Left lung (tissue), 10 donors: ENCODE data around the gene PREX1. TPM values are rescaled to one million over a fixed set of nuclear protein-coding genes. Genes with fewer than 3 reads are reported as not detected.

Experiments used
- ATAC-seq: fragments of 200-7000 bp; cut with Tn5 transposase; one replicate; pipeline ENCODE4 v1.9.1; 2020; ENCODE audit warnings: moderate library complexity
- DNase-seq, 4 donors: peaks; one replicate each; pipeline ENCODE4 v3.0.0-alpha.2; 2013 to 2020
- H3K27ac ChIP-seq, 2 donors: fragments of 200-600 bp; sonication (generic) in 1 of 2; one replicate each; pipeline versions ENCODE4 v1.5.0 to v1.8.0; 2020 to 2021
- H3K27me3 ChIP-seq, 2 donors: fragments of 200-600 bp; sonication (generic) in 1 of 2; one replicate each; pipeline versions ENCODE4 v1.5.0 to v1.8.0; 2020 to 2021
- H3K36me3 ChIP-seq, 2 donors: fragments of 200-600 bp; sonication (generic) in 1 of 2; one replicate each; pipeline versions ENCODE4 v1.5.0 to v1.8.0; 2020 to 2021
- H3K4me1 ChIP-seq, 2 donors: fragments of 200-600 bp; one replicate each; pipeline ENCODE4 v1.8.0; 2021
- H3K4me3 ChIP-seq, 2 donors: fragments of 200-600 bp; sonication (generic) in 1 of 2; one replicate each; pipeline versions ENCODE4 v1.5.0 to v1.8.0; 2020 to 2021; ENCODE audit warnings: mild to moderate bottlenecking in 1 of 2
- H3K9me3 ChIP-seq, 2 donors: fragments of 200-600 bp; sonication (generic) in 1 of 2; one replicate each; pipeline versions ENCODE4 v1.5.0 to v1.8.0; 2020 to 2021
- intact Hi-C, 2 donors: fragments of 100-400 bp; cut with DNase I; formaldehyde crosslinking; loops; one replicate each; pipeline versions ENCODE4 v1.11.2 to v1.14.2; 2022
- polyA plus RNA-seq, 6 donors: library from polyadenylated mRNA; unstranded; fragments of 120-200 nt; gene quantifications; one replicate each; pipeline ENCODE4 v1.2.1, GENCODE V29; 2013; ENCODE audit not compliant: insufficient read length in 6 of 6
- total RNA-seq, 2 donors: library from RNA; stranded (reverse); fragmentation: NEBNext Ultra II Directional; extraction: Animal tissue kit (Norgen Biotek cat#: 25700); gene quantifications; one replicate each; pipeline ENCODE4 v1.2.1, GENCODE V29; 2021
- TF ChIP-seq, protein P1 (sequence below), 2 donors: fragments of 200-600 bp; sonication (generic) in 1 of 2; IDR thresholded peaks; one replicate each; pipeline versions ENCODE4 v1.5.0 to v1.8.0; 2021; ENCODE audit warnings: antibody characterized with exemption in 2 of 2
- donor health status: DM: no; HTN: yes; CAD: no.
- donor health status: DM: no; HTN: no; CAD: no.

The PREX1 gene
- total and polyA plus RNA-seq, 8 donors: 20.3 to 111 (median 26.1) TPM

DNA sequence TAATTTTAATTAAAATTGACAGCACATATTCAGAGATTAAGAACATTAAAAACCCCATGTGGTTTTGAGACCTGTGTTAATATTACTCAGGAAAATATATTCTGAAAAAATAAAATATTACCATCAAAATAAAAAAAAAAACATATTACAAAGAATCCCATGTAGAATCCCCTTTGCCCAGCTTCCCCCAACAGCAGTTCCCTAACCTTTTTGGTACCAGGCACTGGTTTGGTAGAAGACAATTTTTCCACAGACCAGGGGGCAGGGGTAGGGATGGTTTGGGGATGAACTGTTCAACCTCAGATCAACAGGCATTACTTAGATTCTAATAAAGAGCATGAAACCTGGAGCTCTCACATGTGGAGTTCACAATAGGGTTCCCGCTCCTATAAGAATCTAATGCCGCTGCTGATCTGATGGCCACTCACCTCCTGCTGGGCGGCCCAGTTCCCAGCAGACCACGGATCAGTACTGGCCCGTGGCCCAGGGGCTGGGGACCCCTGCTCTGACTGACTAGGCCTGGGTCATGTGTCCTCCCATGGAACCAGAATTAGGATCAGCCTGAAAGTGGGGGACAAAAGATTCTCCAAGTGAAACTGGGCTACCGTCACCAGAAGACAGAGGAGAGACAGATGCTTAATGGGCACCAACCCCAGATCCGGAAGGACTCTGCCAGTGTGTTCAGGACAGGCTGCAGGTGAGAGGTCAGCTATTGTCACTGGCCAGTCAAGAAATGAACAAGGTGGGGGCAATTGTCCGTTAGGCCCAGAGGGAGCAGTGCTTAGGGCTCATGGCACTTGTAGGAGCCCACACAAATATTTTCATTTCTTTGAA, 235.5 kb downstream of the PREX1 start:
- no peak for ATAC-seq
- H3K9me3 ChIP-seq: no peaks in the 10 kb centered on the region
- no peaks in the 10 kb centered on the region for H3K36me3 ChIP-seq
- TF ChIP-seq, protein P1, sequence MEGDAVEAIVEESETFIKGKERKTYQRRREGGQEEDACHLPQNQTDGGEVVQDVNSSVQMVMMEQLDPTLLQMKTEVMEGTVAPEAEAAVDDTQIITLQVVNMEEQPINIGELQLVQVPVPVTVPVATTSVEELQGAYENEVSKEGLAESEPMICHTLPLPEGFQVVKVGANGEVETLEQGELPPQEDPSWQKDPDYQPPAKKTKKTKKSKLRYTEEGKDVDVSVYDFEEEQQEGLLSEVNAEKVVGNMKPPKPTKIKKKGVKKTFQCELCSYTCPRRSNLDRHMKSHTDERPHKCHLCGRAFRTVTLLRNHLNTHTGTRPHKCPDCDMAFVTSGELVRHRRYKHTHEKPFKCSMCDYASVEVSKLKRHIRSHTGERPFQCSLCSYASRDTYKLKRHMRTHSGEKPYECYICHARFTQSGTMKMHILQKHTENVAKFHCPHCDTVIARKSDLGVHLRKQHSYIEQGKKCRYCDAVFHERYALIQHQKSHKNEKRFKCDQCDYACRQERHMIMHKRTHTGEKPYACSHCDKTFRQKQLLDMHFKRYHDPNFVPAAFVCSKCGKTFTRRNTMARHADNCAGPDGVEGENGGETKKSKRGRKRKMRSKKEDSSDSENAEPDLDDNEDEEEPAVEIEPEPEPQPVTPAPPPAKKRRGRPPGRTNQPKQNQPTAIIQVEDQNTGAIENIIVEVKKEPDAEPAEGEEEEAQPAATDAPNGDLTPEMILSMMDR (IDR thresholded peaks at IDR 0.05): no peak
- H3K27ac ChIP-seq: no peak overlapping the region
- no peak overlapping the region for H3K4me3 ChIP-seq
- H3K4me1 ChIP-seq: no peaks in the 10 kb centered on the region
- DNase-seq: no peak
- peaks cover 0 to 2% of the 10 kb centered on the region in 2 donors for H3K27me3 ChIP-seq
- intact Hi-C loops: no loop called here

DNA sequence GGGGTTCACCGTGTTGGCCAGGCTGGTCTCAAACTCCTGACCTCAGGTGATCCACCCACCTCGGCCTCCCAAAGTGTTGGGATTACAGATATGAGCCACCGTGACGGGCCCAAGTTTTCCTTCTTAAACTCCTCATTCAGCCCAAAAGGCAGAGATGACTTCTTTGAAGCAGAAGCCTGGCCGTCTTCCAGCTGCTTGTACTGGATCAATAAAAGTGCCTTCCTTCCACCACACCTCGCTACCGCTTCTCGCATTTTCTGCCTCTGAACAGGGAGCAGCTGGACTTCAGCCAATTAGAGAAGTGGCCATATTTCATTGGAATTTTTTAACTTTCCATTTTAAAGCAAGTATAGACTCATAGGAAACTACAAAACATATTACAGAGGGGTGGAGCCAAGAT, 241.1 kb downstream of the PREX1 start:
- ATAC-seq (no peak), DNase-seq (no peak)
- Histone ChIP-seq H3K4me1 (no peaks in the 10 kb centered on the region), H3K9me3 (no peaks in the 10 kb centered on the region), H3K27ac (no peak overlapping the region), H3K4me3 (no peak overlapping the region), H3K36me3 (no peaks in the 10 kb centered on the region), H3K27me3 (peaks cover 0 to 55% of the 10 kb centered on the region in 2 donors)
- intact Hi-C loops: no loop called here
- TF ChIP-seq, protein P1 (IDR thresholded peaks at IDR 0.05): no peak

DNA sequence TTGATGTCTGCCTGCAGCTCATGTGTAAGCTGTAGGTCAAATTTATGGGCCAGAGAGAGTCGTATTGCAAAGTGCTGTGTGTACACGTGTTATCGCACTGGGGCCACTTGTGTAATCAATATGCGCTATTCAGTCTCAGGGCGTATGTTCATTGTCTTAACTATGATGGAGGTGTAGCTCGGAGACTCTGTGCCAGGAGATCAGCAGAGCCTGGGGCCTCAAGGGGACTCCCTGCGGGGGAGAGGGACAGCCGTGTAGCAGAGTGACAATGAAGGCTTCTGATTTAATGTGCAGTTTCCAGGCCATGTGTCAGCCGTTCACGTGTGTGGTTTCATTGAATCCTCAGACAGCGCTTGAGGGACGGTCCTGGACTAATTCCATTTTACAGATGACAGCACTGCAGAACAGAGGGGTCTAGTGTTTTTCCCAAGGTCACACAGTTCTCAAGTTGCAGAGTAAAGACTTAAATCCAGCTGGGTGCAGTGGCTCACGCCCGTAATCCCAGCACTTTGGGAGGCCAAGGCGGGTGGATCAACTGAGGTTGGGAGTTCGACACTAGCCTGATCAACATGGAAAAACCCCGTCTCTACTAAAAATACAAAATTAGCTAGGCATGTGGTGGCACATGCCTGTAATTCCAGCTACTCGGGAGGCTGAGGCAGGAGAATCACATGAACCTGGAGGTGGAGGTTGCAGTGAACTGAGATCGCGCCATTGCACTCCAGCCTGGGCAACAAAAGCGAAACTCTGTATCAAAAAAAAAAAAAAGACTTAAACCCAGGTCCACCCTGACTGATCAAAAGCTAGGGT, 242.5 kb downstream of the PREX1 start:
- no peak overlapping the region for H3K27ac ChIP-seq
- intact Hi-C loops: no loop called here
- H3K4me3 ChIP-seq: no peak overlapping the region
- ATAC-seq (no peak), DNase-seq (no peak)
- H3K4me1 ChIP-seq: no peaks in the 10 kb centered on the region
- no peaks in the 10 kb centered on the region for H3K36me3 ChIP-seq
- H3K27me3 ChIP-seq: peaks cover 0 to 69% of the 10 kb centered on the region in 2 donors
- TF ChIP-seq, protein P1 (IDR thresholded peaks at IDR 0.05): no peak
- H3K9me3 ChIP-seq: no peaks in the 10 kb centered on the region

DNA sequence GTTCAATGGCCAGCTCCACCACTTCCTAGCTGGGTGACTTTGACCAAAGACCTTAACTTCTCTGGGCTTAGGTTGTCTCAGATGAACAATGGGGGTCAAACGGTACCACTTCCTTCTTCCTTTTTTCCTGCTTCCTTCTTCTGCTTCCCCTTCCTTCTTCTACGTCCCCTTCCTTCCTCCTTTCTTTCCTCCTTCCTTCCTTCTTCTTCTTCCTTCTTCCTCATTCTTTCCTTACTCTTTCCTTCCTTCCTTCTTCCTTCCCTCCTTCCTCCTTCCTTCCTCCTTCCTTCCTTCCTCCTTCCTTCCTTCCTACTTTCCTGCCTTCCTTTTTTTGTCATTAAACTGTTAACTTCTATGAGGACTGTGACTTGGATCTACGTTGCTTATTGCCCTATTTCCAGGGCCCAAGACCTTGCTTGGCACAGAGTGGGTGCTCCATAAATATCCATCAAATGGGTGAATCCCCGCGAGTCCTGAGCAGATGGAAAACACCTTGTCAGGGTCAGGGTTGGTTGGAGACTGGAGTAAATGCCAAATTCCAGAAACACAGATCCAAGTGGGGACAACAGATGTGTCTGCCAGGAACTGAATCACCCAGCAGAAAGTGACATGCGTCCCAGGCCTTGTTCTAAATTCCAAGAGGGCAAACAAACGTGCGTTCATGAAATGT, 243.3 kb downstream of the PREX1 start:
- no peaks in the 10 kb centered on the region for H3K9me3 ChIP-seq
- DNase-seq (no peak), ATAC-seq (no peak)
- no peak overlapping the region for H3K4me3 ChIP-seq
- H3K4me1 ChIP-seq: no peaks in the 10 kb centered on the region
- intact Hi-C loops: no loop called here
- no peaks in the 10 kb centered on the region for H3K36me3 ChIP-seq
- TF ChIP-seq, protein P1 (IDR thresholded peaks at IDR 0.05): no peak
- peaks cover 0 to 72% of the 10 kb centered on the region in 2 donors for H3K27me3 ChIP-seq
- no peak overlapping the region for H3K27ac ChIP-seq

DNA sequence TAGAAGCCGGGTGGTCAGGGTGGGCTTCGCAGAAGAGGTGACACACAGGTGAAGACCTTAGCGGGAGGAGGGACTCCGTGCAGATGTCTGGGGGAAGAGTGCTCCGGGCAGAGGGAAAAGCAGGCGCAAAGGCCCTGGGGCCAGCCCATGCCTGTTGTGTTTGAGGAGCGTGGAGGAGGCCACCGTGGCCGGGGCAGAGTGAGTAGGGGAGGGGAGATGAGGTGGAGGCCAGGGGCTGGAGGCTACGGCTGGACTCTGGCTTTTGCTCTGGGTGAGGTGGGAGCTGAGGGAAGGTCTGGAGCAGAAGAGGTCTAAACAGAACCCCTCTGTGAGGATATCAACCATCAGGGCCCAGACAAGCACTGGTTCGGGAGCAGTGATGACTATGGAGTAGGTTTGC, 244.0 kb downstream of the PREX1 start:
- no peak overlapping the region for H3K27ac ChIP-seq
- no peaks in the 10 kb centered on the region for H3K4me1 ChIP-seq
- H3K27me3 ChIP-seq: peaks cover 0 to 77% of the 10 kb centered on the region in 2 donors
- ATAC-seq: no peak
- no peaks in the 10 kb centered on the region for H3K9me3 ChIP-seq
- no peak for DNase-seq
- TF ChIP-seq, protein P1 (IDR thresholded peaks at IDR 0.05): no peak
- no peak overlapping the region for H3K4me3 ChIP-seq
- no peaks in the 10 kb centered on the region for H3K36me3 ChIP-seq
- intact Hi-C loops: no loop called here
